ENCODE data around the gene CASP6.

The CASP6 gene

GRCh38 chr4:109702950-109703663, at the start of gene CASP6:
Gene CASP6, minus strand, starts transcription at chr4:109703445. Its CDS starts 50 bp downstream, at chr4:109703395.
- peak; percentile 39 for DNase-seq
- H3K4me3 ChIP-seq (ENCODE audit: low read depth, low read length): peak within 1 kb of the TSS; percentile 90
- peak; percentile 75 for TF ChIP-seq CTCF (IDR thresholded peaks at IDR 0.05; ENCODE audit: low read depth, low read length, missing control alignments)
- in situ Hi-C loops (cut with HindIII; ENCODE audit: low pct_ligation_motif_present, low sequenced_read_pairs): no loop called here
- no peaks in the 10 kb centered on the region for H3K36me3 ChIP-seq (replicated peaks)
- H3K27me3 ChIP-seq (replicated peaks): no peaks in the 10 kb centered on the region
- peak within 1 kb of the TSS; percentile 56 for H3K27ac ChIP-seq

GRCh38 chr4:109752525-109752924, 49.3 kb upstream of the CASP6 start:
- H3K36me3 ChIP-seq (replicated peaks): no peaks in the 10 kb centered on the region
- in situ Hi-C loops (cut with HindIII; ENCODE audit: low pct_ligation_motif_present, low sequenced_read_pairs): no loop called here
- no peaks in the 10 kb centered on the region for H3K27me3 ChIP-seq (replicated peaks)
- H3K4me3 ChIP-seq (ENCODE audit: low read depth, low read length): no peak overlapping the region
- no peak for TF ChIP-seq CTCF (IDR thresholded peaks at IDR 0.05; ENCODE audit: low read depth, low read length, missing control alignments)
- no peak for DNase-seq
- H3K27ac ChIP-seq: no peak overlapping the region

GRCh38 chr4:109751852-109752251, 48.6 kb upstream of the CASP6 start:
- Histone ChIP-seq H3K4me3 (ENCODE audit: low read depth, low read length) (no peak overlapping the region), H3K27me3 (replicated peaks) (no peaks in the 10 kb centered on the region), H3K27ac (no peak overlapping the region), H3K36me3 (replicated peaks) (no peaks in the 10 kb centered on the region)
- no peak for DNase-seq
- no peak for TF ChIP-seq CTCF (IDR thresholded peaks at IDR 0.05; ENCODE audit: low read depth, low read length, missing control alignments)
- in situ Hi-C loops (cut with HindIII; ENCODE audit: low pct_ligation_motif_present, low sequenced_read_pairs): no loop called here

GRCh38 chr4:109750652-109751244, 47.5 kb upstream of the CASP6 start:
- TF ChIP-seq CTCF (IDR thresholded peaks at IDR 0.05; ENCODE audit: low read depth, low read length, missing control alignments): no peak
- Histone ChIP-seq H3K36me3 (replicated peaks) (no peaks in the 10 kb centered on the region), H3K27ac (no peak overlapping the region), H3K27me3 (replicated peaks) (no peaks in the 10 kb centered on the region), H3K4me3 (ENCODE audit: low read depth, low read length) (no peak overlapping the region)
- DNase-seq: no peak
- in situ Hi-C loops (cut with HindIII; ENCODE audit: low pct_ligation_motif_present, low sequenced_read_pairs): no loop called here

GRCh38 chr4:109749388-109750082, 46.3 kb upstream of the CASP6 start:
- TF ChIP-seq CTCF (IDR thresholded peaks at IDR 0.05; ENCODE audit: low read depth, low read length, missing control alignments): no peak
- no peak overlapping the region for H3K27ac ChIP-seq

More at GRCh38 chr4:109749388-109750082, 46.3 kb upstream of the CASP6 start:
- in situ Hi-C loops (cut with HindIII; ENCODE audit: low pct_ligation_motif_present, low sequenced_read_pairs): no loop called here
- DNase-seq: no peak
- Histone ChIP-seq H3K36me3 (replicated peaks) (no peaks in the 10 kb centered on the region), H3K27me3 (replicated peaks) (no peaks in the 10 kb centered on the region), H3K4me3 (ENCODE audit: low read depth, low read length) (no peak overlapping the region)

All from brain microvascular endothelial cell (primary cell).